Measurements from ENCODE around the gene RBBP7. TPM values are rescaled to one million over a fixed set of nuclear protein-coding genes. Genes with fewer than 3 reads are reported as not detected.
"Not testable (repeated sequence)": the region's sequence is repeated elsewhere in the genome, so short reads cannot be mapped to it uniquely, and the experiment has no call there.

Gene RBBP7
- total RNA-seq, 1 donor from 2014 or later, result 61.7 TPM

DNA sequence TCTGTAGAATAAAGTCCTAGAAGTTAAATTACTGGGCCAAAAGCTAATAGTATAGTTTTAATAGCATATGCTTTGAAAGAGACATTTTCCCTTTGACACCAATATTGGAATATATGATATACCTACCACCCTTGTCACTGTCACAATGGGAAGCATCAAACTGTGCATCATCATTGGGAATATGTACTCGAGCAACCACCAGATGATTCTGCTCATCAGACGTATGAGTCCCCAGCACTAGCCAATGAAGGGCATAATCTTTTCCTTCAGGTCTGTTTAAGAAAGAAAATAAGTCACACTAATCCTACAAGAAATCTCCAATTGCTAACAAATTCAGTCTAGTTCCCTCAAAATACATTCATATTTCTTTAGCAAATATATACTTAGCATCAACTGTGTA lies 7.3 kb downstream of the RBBP7 start:
- H3K9me3 ChIP-seq, result no peaks in the 10 kb centered on the region
- intact Hi-C loops (cut with DNase I), result no loop called here

DNA sequence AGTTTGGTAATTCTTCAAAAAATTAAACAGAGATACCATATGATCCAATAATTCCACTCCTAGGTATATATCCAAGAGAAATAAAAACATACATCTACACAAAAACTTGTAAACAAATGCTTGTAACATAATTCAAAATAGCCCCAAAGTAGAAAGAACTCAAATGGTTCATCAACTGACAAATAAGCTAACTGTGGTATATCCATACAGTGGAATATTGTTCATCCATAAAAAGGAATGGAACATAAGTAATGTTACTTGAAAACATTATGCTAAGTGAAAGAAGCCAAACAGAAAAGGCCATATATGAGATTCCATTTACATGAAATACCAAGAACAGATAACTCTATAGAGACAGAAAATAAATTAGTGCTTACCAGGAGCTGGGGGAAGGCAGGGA lies 13.4 kb downstream of the RBBP7 start:
- TF ChIP-seq, protein P1, sequence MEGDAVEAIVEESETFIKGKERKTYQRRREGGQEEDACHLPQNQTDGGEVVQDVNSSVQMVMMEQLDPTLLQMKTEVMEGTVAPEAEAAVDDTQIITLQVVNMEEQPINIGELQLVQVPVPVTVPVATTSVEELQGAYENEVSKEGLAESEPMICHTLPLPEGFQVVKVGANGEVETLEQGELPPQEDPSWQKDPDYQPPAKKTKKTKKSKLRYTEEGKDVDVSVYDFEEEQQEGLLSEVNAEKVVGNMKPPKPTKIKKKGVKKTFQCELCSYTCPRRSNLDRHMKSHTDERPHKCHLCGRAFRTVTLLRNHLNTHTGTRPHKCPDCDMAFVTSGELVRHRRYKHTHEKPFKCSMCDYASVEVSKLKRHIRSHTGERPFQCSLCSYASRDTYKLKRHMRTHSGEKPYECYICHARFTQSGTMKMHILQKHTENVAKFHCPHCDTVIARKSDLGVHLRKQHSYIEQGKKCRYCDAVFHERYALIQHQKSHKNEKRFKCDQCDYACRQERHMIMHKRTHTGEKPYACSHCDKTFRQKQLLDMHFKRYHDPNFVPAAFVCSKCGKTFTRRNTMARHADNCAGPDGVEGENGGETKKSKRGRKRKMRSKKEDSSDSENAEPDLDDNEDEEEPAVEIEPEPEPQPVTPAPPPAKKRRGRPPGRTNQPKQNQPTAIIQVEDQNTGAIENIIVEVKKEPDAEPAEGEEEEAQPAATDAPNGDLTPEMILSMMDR (IDR thresholded peaks at IDR 0.05), result no peak
- Histone ChIP-seq H3K27ac (no peak overlapping the region), H3K4me3 (no peak overlapping the region), H3K36me3 (peaks cover 59% of the 10 kb centered on the region), H3K4me1 (no peaks in the 10 kb centered on the region), H3K9me3 (no peaks in the 10 kb centered on the region), H3K27me3 (ENCODE audit: low read depth) (no peaks in the 10 kb centered on the region)
- DNase-seq, result no peak
- intact Hi-C loops (cut with DNase I), result no loop called here
- ATAC-seq, result no peak

More for the DNA sequence above, 7.3 kb downstream of the RBBP7 start:
- no peaks in the 10 kb centered on the region for H3K27me3 ChIP-seq (ENCODE audit: low read depth)
- H3K4me1 ChIP-seq, result peaks cover 3% of the 10 kb centered on the region
- DNase-seq (no peak), ATAC-seq (no peak)
- H3K4me3 ChIP-seq, result no peak overlapping the region
- TF ChIP-seq, protein P1 (IDR thresholded peaks at IDR 0.05), result no peak
- peaks cover 33% of the 10 kb centered on the region for H3K36me3 ChIP-seq
- H3K27ac ChIP-seq, result no peak overlapping the region

DNA sequence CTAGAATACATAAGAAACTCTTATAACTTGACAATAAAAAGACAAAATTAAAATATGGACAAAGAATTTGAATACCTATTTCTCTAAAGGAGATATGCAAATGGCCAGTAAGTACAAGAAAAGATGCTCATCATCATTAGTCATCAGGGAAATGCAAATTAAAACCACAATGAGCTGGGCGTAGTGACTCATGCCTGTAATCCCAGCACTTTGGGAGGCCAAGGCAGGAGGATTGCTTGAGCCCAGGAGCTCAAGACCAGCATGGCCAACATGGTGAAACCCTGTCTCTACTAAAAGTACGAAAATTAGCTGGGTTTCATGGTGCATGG lies 14.1 kb downstream of the RBBP7 start:
- ATAC-seq; H3K27ac ChIP-seq; H3K27me3 ChIP-seq (ENCODE audit: low read depth); H3K4me3 ChIP-seq; DNase-seq; H3K9me3 ChIP-seq; intact Hi-C loops (cut with DNase I); H3K4me1 ChIP-seq: not testable (repeated sequence)
- peaks cover 59% of the 10 kb centered on the region for H3K36me3 ChIP-seq

DNA sequence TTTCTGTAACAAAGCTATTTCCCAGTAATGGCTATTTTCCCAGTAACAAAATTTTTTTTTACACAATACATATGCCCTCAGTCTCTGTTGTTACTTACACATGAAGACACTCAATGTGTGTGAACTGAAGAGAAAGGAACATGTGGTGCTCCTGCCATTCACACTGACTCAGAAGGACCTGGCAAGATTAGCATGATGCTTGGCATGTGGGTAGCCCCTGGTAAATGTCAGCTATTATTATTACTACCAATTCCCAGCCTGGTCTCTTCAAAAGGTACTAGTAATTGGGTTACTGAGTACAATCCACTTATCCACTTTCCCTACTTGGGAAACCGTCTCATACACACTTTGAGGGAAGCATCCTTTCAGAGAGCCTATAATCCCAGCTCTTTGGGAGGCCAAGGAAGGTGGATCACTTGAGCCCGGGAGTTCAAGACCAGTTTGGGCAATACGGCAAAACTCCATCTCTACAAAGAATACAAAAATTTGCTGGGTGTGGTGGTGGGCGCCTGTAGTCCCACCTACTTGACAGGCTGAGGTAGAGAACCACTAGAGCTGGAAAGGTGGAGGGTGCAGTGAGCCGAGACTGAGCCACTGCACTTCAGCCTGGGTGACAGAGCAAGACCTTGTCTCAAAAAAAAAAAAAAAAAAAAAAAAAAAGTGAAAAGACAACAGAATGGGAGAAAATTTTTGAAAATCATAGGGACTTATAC lies 14.6 kb downstream of the RBBP7 start:
- no peaks in the 10 kb centered on the region for H3K9me3 ChIP-seq
- no peaks in the 10 kb centered on the region for H3K4me1 ChIP-seq
- no peaks in the 10 kb centered on the region for H3K27me3 ChIP-seq (ENCODE audit: low read depth)
- H3K4me3 ChIP-seq, result no peak overlapping the region
- ATAC-seq (no peak), DNase-seq (no peak)
- peaks cover 63% of the 10 kb centered on the region for H3K36me3 ChIP-seq
- intact Hi-C loops (cut with DNase I), result no loop called here
- TF ChIP-seq, protein P1 (IDR thresholded peaks at IDR 0.05), result no peak
- no peak overlapping the region for H3K27ac ChIP-seq

DNA sequence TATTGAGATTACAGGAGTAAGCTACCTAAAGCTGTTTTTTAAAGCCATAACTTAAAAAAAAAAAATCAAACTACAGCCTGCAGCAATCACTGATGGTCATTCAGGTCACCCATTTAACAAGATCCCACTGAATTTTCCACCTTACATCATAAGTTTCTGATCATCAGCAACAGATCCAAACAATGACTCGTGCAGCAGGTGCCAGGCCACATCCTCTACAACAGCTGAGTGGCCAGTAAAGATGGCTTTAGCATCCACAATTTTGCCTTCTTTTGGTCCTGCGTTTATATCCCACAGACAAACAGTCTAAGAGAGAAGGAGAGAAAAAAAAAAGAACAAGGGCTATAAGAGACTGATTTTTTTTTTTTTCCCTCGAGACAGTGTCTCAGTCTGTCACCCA lies 16.6 kb downstream of the RBBP7 start:
- ATAC-seq (no peak), DNase-seq (no peak)
- intact Hi-C loops (cut with DNase I), result no loop called here
- H3K9me3 ChIP-seq, result no peaks in the 10 kb centered on the region
- no peak overlapping the region for H3K4me3 ChIP-seq
- H3K27me3 ChIP-seq (ENCODE audit: low read depth), result no peaks in the 10 kb centered on the region
- no peak overlapping the region for H3K27ac ChIP-seq
- H3K4me1 ChIP-seq, result no peaks in the 10 kb centered on the region
- peaks cover 59% of the 10 kb centered on the region for H3K36me3 ChIP-seq
- TF ChIP-seq, protein P1 (IDR thresholded peaks at IDR 0.05), result no peak

DNA sequence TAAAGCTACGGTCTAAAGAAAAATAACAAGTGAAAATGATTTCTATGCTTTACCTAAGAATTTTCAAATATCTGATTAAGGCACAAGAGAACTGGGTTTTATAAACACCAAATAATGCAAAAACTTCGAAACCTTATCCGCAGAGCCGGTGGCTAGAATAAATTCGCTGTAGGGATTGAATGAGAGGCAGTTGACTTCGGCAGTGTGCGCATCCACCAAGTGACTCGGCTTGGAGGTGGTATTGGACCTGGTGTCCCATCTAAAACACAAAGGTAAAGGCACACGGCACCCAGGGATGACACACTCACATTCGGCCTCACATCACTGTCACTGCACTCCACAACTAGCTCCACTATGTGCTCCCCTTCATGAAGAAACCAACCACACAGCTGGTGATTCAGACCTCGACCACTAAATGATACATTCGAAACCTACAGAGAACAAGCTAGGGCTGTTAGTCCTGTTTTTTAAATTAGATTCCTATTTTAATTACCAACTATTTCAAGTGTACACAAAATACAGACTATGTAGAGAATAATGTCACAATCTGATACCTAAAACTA lies 17.5 kb downstream of the RBBP7 start:
- Histone ChIP-seq H3K4me1 (no peaks in the 10 kb centered on the region), H3K9me3 (no peaks in the 10 kb centered on the region), H3K4me3 (no peak overlapping the region), H3K36me3 (peaks cover 59% of the 10 kb centered on the region), H3K27ac (no peak overlapping the region), H3K27me3 (ENCODE audit: low read depth) (no peaks in the 10 kb centered on the region)
- intact Hi-C loops (cut with DNase I), result no loop called here
- TF ChIP-seq, protein P1 (IDR thresholded peaks at IDR 0.05), result no peak
- ATAC-seq (no peak), DNase-seq (no peak)
